K562 (cell line): ENCODE data around the gene PRDX6. TPM values are rescaled to one million over a fixed set of nuclear protein-coding genes. Genes with fewer than 3 reads are reported as not detected.
A peak's percentile ranks its signal among the peaks of the same experiment; 100 is the strongest.

ENCODE experiments used
- C11orf30 ChIP-seq: fragments of 450-650 bp; IDR thresholded peaks from 2 replicates; pipeline ENCODE4 v1.6.1; 2016; ENCODE audit warnings: low read depth, mild to moderate bottlenecking
- CCNT2 ChIP-seq: IDR thresholded peaks from 2 replicates; pipeline ENCODE4 v1.6.1; 2011; ENCODE audit warnings: borderline replicate concordance, low read depth, mild to moderate bottlenecking, moderate library complexity, mixed read lengths, low read length; ENCODE audit not compliant: insufficient read length; ENCODE audit errors: extremely low read depth
- ERF ChIP-seq: fragments of 450-650 bp; formaldehyde crosslinking; IDR thresholded peaks from 2 replicates; pipeline ENCODE4 v1.4.0; 2020; ENCODE audit warnings: mild to moderate bottlenecking, mixed read lengths
- FOS ChIP-seq: IDR thresholded peaks from 3 replicates; pipeline ENCODE4 v1.6.1; 2011; ENCODE audit not compliant: insufficient read length; ENCODE audit errors: extremely low read depth
- HIVEP1 ChIP-seq: fragments of 250-450 bp; sonication (Bioruptor Pico); IDR thresholded peaks from 2 replicates; pipeline ENCODE4 v1.4.0; 2020; ENCODE audit warnings: mild to moderate bottlenecking
- JUN ChIP-seq, 2 experiments: sonication (generic) in 1 of 2; formaldehyde crosslinking in 1 of 2; IDR thresholded peaks; 2 replicates each; pipeline versions ENCODE4 v1.6.1 to v1.8.0; 2012 to 2022; ENCODE audit warnings: borderline replicate concordance in 2 of 2, mild to moderate bottlenecking in 2 of 2, improper control_type of control experiment in 1 of 2, low read depth in 1 of 2, low read length in 1 of 2, missing genetic modification reagents in 1 of 2
- LCOR ChIP-seq: sonication (generic); formaldehyde crosslinking; IDR thresholded peaks from 2 replicates; pipeline ENCODE4 v1.8.0; 2022; ENCODE audit warnings: mild to moderate bottlenecking, missing genetic modification reagents
- NFYB ChIP-seq: IDR thresholded peaks from 2 replicates; pipeline ENCODE4 v1.6.1; 2011; ENCODE audit warnings: mild to moderate bottlenecking, moderate library complexity; ENCODE audit not compliant: insufficient read length; ENCODE audit errors: extremely low read depth
- OTX1 ChIP-seq: fragments of 450-650 bp; formaldehyde crosslinking; IDR thresholded peaks from 2 replicates; pipeline ENCODE4 v1.4.0; 2022; ENCODE audit warnings: mild to moderate bottlenecking
- RBFOX2 ChIP-seq: fragments of 200-400 bp; formaldehyde crosslinking; IDR thresholded peaks from 2 replicates; pipeline ENCODE4 v1.6.1; 2017; ENCODE audit warnings: low read depth, mild to moderate bottlenecking, low read length, moderate library complexity
- TARDBP ChIP-seq: fragments of 450-650 bp; IDR thresholded peaks from 2 replicates; pipeline ENCODE4 v1.6.1; 2016
- ZFPM2 ChIP-seq: fragments of 250-450 bp; sonication (Bioruptor Pico); IDR thresholded peaks from 2 replicates; pipeline ENCODE4 v1.5.1; 2022; ENCODE audit warnings: mild to moderate bottlenecking
- ZNF232 ChIP-seq: sonication (generic); formaldehyde crosslinking; IDR thresholded peaks from 2 replicates; pipeline ENCODE4 v1.8.0; 2022; ENCODE audit warnings: mild to moderate bottlenecking, missing genetic modification reagents
- ZNF253 ChIP-seq: fragments of 250-450 bp; sonication (Bioruptor Pico); conservative IDR thresholded peaks from 2 replicates; pipeline ENCODE4 v1.6.1; 2021; ENCODE audit warnings: mild to moderate bottlenecking
- ZNF561 ChIP-seq: fragments of 450-650 bp; formaldehyde crosslinking; conservative IDR thresholded peaks from 2 replicates; pipeline ENCODE4 v1.4.0; 2020; ENCODE audit warnings: mild to moderate bottlenecking, moderate library complexity
- ZNF584 ChIP-seq: fragments of 200-800 bp; sonication (Bioruptor generic); IDR thresholded peaks from 2 replicates; pipeline ENCODE4 v1.6.1; 2016; ENCODE audit warnings: low read depth, mild to moderate bottlenecking, missing genetic modification characterization, missing compliant biosample characterization
- polyA plus RNA-seq, 8 experiments: library from polyadenylated mRNA; depleted of rRNA in 4 of 8; stranded (reverse) in 5 of 8; unstranded in 3 of 8; fragments of >200 nt; fragmentation: Nextera tagmentation in 2 of 8; fragmentation: Illumina TruSeq in 1 of 8; extraction: Ambion mirVana in 2 of 8; extraction: Trizol in 1 of 8; gene quantifications; 2 replicates each; pipeline versions ENCODE4 v1.2.1 to v1.2.3, GENCODE V29; 2011 to 2014; ENCODE audit warnings: inconsistent platforms in 1 of 8, missing spikeins in 1 of 8
- total RNA-seq, 7 experiments: library from RNA; depleted of rRNA in 6 of 7; stranded (reverse); fragments of >200 nt in 6 of 7; fragmentation: Illumina TruSeq in 2 of 7; extraction: Trizol in 2 of 7; gene quantifications; 2 replicates each; pipeline versions ENCODE4 v1.2.1 to v1.2.3, GENCODE V29; 2011 to 2021; ENCODE audit warnings: low replicate concordance in 1 of 7
- TF ChIP-seq, protein P1 (sequence below): fragments of 450-650 bp; IDR thresholded peaks from 2 replicates; pipeline ENCODE4 v1.6.1; 2016; ENCODE audit warnings: borderline replicate concordance
- TF ChIP-seq, protein P2 (sequence below): sonication (generic); formaldehyde crosslinking; IDR thresholded peaks from 2 replicates; pipeline ENCODE4 v1.8.1; 2023; ENCODE audit warnings: mild to moderate bottlenecking, missing genetic modification reagents
- TF ChIP-seq, protein P3 (sequence below): fragments of 250-450 bp; sonication (Bioruptor Pico); IDR thresholded peaks from 2 replicates; pipeline ENCODE4 v1.4.0; 2020; ENCODE audit warnings: mild to moderate bottlenecking, moderate library complexity, borderline replicate concordance

The PRDX6 gene
- total and polyA plus RNA-seq, 9 of the 15 experiments (the other 6 are each of a cell fraction or from before 2014, with no cell fraction given), result 277 to 1,082 (median 610) TPM

DNA sequence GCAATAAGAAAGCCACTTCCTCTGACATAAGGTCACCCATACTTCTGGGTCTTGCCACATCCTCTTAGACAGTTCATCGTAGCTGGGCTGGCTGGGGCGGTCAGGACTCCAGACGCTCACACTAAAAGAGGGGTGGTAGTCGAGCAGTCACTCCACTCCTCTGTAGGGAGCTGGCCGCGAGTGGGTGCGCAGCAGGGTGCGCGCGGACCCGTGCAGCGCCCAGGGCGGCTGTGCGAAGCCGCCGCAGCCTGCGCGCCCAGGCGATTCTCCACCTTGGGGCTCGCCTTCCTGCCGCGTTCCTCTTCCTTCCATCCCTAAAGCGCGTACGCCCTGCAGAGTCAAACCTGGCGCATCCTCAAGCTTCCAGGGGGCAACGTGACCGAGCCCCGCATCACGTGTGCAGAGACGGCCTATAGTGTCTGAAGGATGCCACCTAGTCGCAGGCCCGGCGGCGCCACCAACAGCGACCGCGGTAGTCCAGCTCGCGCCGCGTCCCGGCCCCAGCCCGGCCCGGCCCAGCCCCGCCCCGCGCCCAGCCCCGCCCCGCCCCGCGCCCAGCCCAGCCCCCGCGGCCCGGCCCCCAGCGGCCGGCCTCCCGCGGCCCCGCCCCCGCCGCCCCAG lies 360 bp upstream of the PRDX6 start (continued):
- TF ChIP-seq ZNF561 (CRISPR knock-in tag) (no peak), HIVEP1 (CRISPR knock-in tag) (no peak), C11orf30 (peak; percentile 79), CCNT2 (peak; percentile 55), RBFOX2 (peak; percentile 54), ZNF232 (peak; percentile 52; the same call in 1 of the 2 replicates), ZNF584 (CRISPR knock-in tag) (0 out of 2 replicates have a peak, but pooled peaks have one; percentile 26), ZNF253 (CRISPR knock-in tag) (no peak), ERF (peak; percentile 56; the same call in 1 of the 2 replicates), OTX1 (CRISPR knock-in tag) (0 out of 2 replicates have a peak, but pooled peaks have one; percentile 18), JUN (IDR thresholded peaks at IDR 0.05; ENCODE audit: borderline replicate concordance, low read depth, low read length) (peak; percentile 47; the same call in 1 of the 2 replicates), JUN (CRISPR knock-in tag; IDR thresholded peaks at IDR 0.05; ENCODE audit: borderline replicate concordance) (no peak), NFYB (peak; percentile 56), TARDBP (no peak; the same call in 1 of the 2 replicates), LCOR (CRISPR knock-in tag) (peak; percentile 28; the same call in 1 of the 2 replicates), ZFPM2 (peak; percentile 76; the same call in 1 of the 2 replicates), FOS (peak; percentile 78)
- TF ChIP-seq, protein P1, sequence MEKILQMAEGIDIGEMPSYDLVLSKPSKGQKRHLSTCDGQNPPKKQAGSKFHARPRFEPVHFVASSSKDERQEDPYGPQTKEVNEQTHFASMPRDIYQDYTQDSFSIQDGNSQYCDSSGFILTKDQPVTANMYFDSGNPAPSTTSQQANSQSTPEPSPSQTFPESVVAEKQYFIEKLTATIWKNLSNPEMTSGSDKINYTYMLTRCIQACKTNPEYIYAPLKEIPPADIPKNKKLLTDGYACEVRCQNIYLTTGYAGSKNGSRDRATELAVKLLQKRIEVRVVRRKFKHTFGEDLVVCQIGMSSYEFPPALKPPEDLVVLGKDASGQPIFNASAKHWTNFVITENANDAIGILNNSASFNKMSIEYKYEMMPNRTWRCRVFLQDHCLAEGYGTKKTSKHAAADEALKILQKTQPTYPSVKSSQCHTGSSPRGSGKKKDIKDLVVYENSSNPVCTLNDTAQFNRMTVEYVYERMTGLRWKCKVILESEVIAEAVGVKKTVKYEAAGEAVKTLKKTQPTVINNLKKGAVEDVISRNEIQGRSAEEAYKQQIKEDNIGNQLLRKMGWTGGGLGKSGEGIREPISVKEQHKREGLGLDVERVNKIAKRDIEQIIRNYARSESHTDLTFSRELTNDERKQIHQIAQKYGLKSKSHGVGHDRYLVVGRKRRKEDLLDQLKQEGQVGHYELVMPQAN, result peak; percentile 31; the same call in 1 of the 2 replicates
- TF ChIP-seq, protein P2, sequence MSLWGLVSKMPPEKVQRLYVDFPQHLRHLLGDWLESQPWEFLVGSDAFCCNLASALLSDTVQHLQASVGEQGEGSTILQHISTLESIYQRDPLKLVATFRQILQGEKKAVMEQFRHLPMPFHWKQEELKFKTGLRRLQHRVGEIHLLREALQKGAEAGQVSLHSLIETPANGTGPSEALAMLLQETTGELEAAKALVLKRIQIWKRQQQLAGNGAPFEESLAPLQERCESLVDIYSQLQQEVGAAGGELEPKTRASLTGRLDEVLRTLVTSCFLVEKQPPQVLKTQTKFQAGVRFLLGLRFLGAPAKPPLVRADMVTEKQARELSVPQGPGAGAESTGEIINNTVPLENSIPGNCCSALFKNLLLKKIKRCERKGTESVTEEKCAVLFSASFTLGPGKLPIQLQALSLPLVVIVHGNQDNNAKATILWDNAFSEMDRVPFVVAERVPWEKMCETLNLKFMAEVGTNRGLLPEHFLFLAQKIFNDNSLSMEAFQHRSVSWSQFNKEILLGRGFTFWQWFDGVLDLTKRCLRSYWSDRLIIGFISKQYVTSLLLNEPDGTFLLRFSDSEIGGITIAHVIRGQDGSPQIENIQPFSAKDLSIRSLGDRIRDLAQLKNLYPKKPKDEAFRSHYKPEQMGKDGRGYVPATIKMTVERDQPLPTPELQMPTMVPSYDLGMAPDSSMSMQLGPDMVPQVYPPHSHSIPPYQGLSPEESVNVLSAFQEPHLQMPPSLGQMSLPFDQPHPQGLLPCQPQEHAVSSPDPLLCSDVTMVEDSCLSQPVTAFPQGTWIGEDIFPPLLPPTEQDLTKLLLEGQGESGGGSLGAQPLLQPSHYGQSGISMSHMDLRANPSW (CRISPR knock-in tag), result no peak
- TF ChIP-seq, protein P3, sequence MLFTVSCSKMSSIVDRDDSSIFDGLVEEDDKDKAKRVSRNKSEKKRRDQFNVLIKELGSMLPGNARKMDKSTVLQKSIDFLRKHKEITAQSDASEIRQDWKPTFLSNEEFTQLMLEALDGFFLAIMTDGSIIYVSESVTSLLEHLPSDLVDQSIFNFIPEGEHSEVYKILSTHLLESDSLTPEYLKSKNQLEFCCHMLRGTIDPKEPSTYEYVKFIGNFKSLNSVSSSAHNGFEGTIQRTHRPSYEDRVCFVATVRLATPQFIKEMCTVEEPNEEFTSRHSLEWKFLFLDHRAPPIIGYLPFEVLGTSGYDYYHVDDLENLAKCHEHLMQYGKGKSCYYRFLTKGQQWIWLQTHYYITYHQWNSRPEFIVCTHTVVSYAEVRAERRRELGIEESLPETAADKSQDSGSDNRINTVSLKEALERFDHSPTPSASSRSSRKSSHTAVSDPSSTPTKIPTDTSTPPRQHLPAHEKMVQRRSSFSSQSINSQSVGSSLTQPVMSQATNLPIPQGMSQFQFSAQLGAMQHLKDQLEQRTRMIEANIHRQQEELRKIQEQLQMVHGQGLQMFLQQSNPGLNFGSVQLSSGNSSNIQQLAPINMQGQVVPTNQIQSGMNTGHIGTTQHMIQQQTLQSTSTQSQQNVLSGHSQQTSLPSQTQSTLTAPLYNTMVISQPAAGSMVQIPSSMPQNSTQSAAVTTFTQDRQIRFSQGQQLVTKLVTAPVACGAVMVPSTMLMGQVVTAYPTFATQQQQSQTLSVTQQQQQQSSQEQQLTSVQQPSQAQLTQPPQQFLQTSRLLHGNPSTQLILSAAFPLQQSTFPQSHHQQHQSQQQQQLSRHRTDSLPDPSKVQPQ (CRISPR knock-in tag), result peak; percentile 90
